Activated CD8-positive, alpha-beta T cell treated with anti-CD3 and anti-CD28 coated beads for 36 hours (primary cell): ENCODE data around the gene MTCL1. TPM values are rescaled to one million over a fixed set of nuclear protein-coding genes. Genes with fewer than 3 reads are reported as not detected.

ENCODE experiments used
- ATAC-seq: fragments of 200-7000 bp; cut with Tn5 transposase; one replicate; pipeline ENCODE4 v1.10.0; 2021; ENCODE audit warnings: mild to moderate bottlenecking, moderate library complexity
- CTCF ChIA-PET: fragments of 350-600 bp; sonication (Branson Sonifier 250); formaldehyde crosslinking; loops from one replicate; lab custom pipeline; 2021; ENCODE audit warnings: antibody characterized with exemption; lab: Charles Lee
- POLR2A ChIA-PET: fragments of 350-600 bp; sonication (Branson Sonifier 250); formaldehyde crosslinking; loops from one replicate; lab custom pipeline; 2021; ENCODE audit warnings: antibody characterized with exemption; lab: Charles Lee
- DNase-seq: peaks from one replicate; pipeline ENCODE4 v3.0.0-alpha.2; 2020
- H3K27ac Mint-ChIP-seq: one replicate; pipeline ENCODE4 v1.8.0; 2021; ENCODE audit warnings: mild to moderate bottlenecking, mixed read lengths
- H3K27me3 Mint-ChIP-seq: one replicate; pipeline ENCODE4 v1.8.0; 2021; ENCODE audit warnings: mixed read lengths
- H3K36me3 Mint-ChIP-seq: one replicate; pipeline ENCODE4 v1.8.0; 2021; ENCODE audit warnings: low read depth, mixed read lengths
- H3K4me1 Mint-ChIP-seq: one replicate; pipeline ENCODE4 v1.8.0; 2021; ENCODE audit warnings: low read depth, mixed read lengths
- H3K4me3 Mint-ChIP-seq: one replicate; pipeline ENCODE4 v1.8.0; 2021; ENCODE audit warnings: mild to moderate bottlenecking, moderate library complexity, mixed read lengths
- H3K9me3 Mint-ChIP-seq: one replicate; pipeline ENCODE4 v1.8.0; 2021; ENCODE audit warnings: mixed read lengths
- CTCF ChIP-seq: fragments of 200-600 bp; IDR thresholded peaks from one replicate; pipeline ENCODE4 v1.8.0; 2022; ENCODE audit warnings: antibody characterized with exemption, mild to moderate bottlenecking
- intact Hi-C: fragments of 100-400 bp; cut with micrococcal nuclease; formaldehyde crosslinking; loops from one replicate; pipeline ENCODE4 v1.10.0; 2022
- total RNA-seq, 2 experiments: library from RNA; stranded (reverse); gene quantifications; one replicate each; pipeline ENCODE4 v1.2.3, GENCODE V29; 2021

Gene MTCL1
- total RNA-seq, 2 experiments from 2014 or later = 0.25 to 0.52 TPM

DNA sequence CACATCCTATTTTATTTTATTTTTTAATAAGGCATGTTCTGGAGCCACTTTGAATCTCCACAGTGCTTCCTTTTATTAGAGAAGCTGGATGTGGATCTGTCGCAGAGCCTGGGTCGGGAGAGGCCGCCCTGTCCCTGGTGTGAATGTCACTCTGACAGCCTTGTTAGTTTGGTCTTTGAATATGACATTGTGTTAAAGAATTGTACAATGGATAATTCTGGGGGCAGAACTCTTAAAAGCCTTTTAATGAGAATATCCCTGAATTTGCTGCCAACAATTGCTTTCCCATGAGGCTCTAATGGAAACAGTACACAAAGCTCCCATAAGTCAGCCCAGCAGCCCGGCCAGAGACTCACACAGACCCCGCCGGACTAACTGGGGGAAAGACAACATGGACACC lies 82.4 kb downstream of the MTCL1 start:
- CTCF ChIA-PET = no interaction called here
- no peak for TF ChIP-seq CTCF
- Mint-ChIP-seq H3K27ac (no peak overlapping the region), H3K4me3 (no peak overlapping the region), H3K27me3 (peaks cover 2% of the 10 kb centered on the region), H3K36me3 (no peaks in the 10 kb centered on the region), H3K4me1 (no peaks in the 10 kb centered on the region), H3K9me3 (no peaks in the 10 kb centered on the region)
- ATAC-seq = no peak
- DNase-seq = no peak
- POLR2A ChIA-PET = no interaction called here
- intact Hi-C loops = no loop called here

GRCh38 chr18:8788503-8789429 lies 83.4 kb downstream of the MTCL1 start:
- Mint-ChIP-seq H3K27ac (no peak overlapping the region), H3K4me3 (no peak overlapping the region), H3K36me3 (no peaks in the 10 kb centered on the region), H3K27me3 (peaks cover 2% of the 10 kb centered on the region), H3K9me3 (no peaks in the 10 kb centered on the region), H3K4me1 (no peaks in the 10 kb centered on the region)
- CTCF ChIA-PET = no interaction called here
- ATAC-seq = no peak
- intact Hi-C loops = no loop called here
- no peak for DNase-seq
- POLR2A ChIA-PET = no interaction called here
- no peak for TF ChIP-seq CTCF

GRCh38 chr18:8791171-8791651 lies 85.9 kb downstream of the MTCL1 start:
- ATAC-seq = no peak
- ChIA-PET CTCF (interaction anchor here (1.0 kb wide), 1 partner anchor 197 kb away, joined by 3 read pairs; no protein-coding TSS in a partner anchor), POLR2A (no interaction called here)
- peaks cover 6% of the 10 kb centered on the region for H3K4me1 Mint-ChIP-seq
- intact Hi-C loops = no loop called here
- H3K27ac Mint-ChIP-seq = no peak overlapping the region
- no peak overlapping the region for H3K4me3 Mint-ChIP-seq
- H3K9me3 Mint-ChIP-seq = no peaks in the 10 kb centered on the region
- TF ChIP-seq CTCF = no peak
- H3K36me3 Mint-ChIP-seq = no peaks in the 10 kb centered on the region
- H3K27me3 Mint-ChIP-seq = peaks cover 2% of the 10 kb centered on the region
- no peak for DNase-seq

DNA sequence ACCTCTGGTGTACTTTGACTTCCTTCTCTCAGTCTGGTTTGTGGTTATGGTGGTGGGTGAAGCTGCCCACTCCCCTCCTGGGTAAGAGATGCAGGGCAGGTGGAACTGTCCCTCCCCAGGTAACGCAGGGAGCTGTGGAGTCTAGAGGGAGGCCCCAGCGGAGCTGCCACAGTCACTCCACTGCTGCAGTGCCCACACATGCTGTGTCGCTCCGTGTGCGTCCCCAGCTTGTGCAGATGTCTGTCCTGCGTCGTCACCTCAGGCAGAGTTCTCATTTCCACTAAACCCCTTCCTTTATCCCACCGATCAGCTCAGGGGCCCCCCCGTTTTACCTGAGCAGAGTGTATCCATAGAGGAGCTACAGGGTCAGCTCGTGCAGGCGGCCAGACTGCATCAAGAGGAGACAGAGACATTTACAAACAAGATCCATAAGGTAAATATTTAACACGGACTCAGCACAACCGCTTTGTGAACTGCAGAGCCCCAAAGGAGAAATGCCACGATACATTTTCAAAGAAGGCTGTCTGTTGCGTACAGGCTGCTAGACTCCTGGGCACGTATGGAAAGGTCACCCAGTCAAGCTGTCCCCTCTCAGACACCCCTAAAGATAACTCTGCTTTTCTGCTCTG lies 87.4 kb downstream of the MTCL1 start:
- CTCF ChIA-PET = interaction anchor here (0.6 kb wide), 1 partner anchor 388 kb away, joined by 3 read pairs; no protein-coding TSS in a partner anchor
- Mint-ChIP-seq H3K4me1 (peaks cover 6% of the 10 kb centered on the region), H3K36me3 (no peaks in the 10 kb centered on the region), H3K27ac (no peak overlapping the region), H3K9me3 (no peaks in the 10 kb centered on the region), H3K27me3 (peaks cover 2% of the 10 kb centered on the region), H3K4me3 (no peak overlapping the region)
- POLR2A ChIA-PET = no interaction called here
- intact Hi-C loops = no loop called here
- no peak for TF ChIP-seq CTCF
- DNase-seq (no peak), ATAC-seq (no peak)
